H9 (cell line): ENCODE results near the gene NCOA6. TPM values are rescaled to one million over a fixed set of nuclear protein-coding genes. Genes with fewer than 3 reads are reported as not detected.

Source experiments
- DNase-seq: peaks from one replicate; pipeline ENCODE4 v3.0.0-alpha.2; 2017
- H2AFZ ChIP-seq: one replicate; pipeline ENCODE4 v1.6.1; 2013; ENCODE audit warnings: mild to moderate bottlenecking, low read length, control low read depth, moderate library complexity
- H2AK5ac ChIP-seq: 2 replicates; pipeline ENCODE4 v1.6.1; 2013; ENCODE audit warnings: low read length, control low read depth, mixed read lengths; ENCODE audit not compliant: insufficient read length
- H2BK120ac ChIP-seq: one replicate; pipeline ENCODE4 v1.6.1; 2013; ENCODE audit warnings: low read depth, mild to moderate bottlenecking, low read length, control low read depth, inconsistent platforms; ENCODE audit not compliant: poor library complexity, severe bottlenecking
- H2BK12ac ChIP-seq: 2 replicates; pipeline ENCODE4 v1.6.1; 2013; ENCODE audit warnings: low read length, control low read depth, mixed read lengths, low read depth; ENCODE audit not compliant: insufficient read length
- H2BK15ac ChIP-seq: 2 replicates; pipeline ENCODE4 v1.6.1; 2013; ENCODE audit warnings: low read depth, low read length, control low read depth
- H2BK20ac ChIP-seq: one replicate; pipeline ENCODE4 v1.6.1; 2013; ENCODE audit warnings: low read depth, mild to moderate bottlenecking, low read length, control low read depth, inconsistent platforms; ENCODE audit not compliant: poor library complexity, severe bottlenecking
- H2BK5ac ChIP-seq: 2 replicates; pipeline ENCODE4 v1.6.1; 2013; ENCODE audit warnings: low read length, control low read depth, mixed read lengths; ENCODE audit not compliant: insufficient read length
- H3K14ac ChIP-seq: 2 replicates; pipeline ENCODE4 v1.6.1; 2013; ENCODE audit warnings: low read length, control low read depth; ENCODE audit not compliant: insufficient read depth
- H3K18ac ChIP-seq: 2 replicates; pipeline ENCODE4 v1.6.1; 2013; ENCODE audit warnings: low read depth, mild to moderate bottlenecking, mixed read lengths, low read length, control low read depth; ENCODE audit not compliant: insufficient read length
- H3K23ac ChIP-seq: 2 replicates; pipeline ENCODE4 v1.6.1; 2013; ENCODE audit warnings: low read length, control low read depth, mixed read lengths, low read depth; ENCODE audit not compliant: insufficient read length
- H3K23me2 ChIP-seq: 2 replicates; pipeline ENCODE4 v1.6.1; 2013; ENCODE audit warnings: low read depth, mild to moderate bottlenecking, mixed read lengths, low read length, control low read depth; ENCODE audit not compliant: insufficient read length, poor library complexity, severe bottlenecking
- H3K27ac ChIP-seq: 2 replicates; pipeline ENCODE4 v1.5.1; 2013; ENCODE audit warnings: low read length, control low read depth, mixed read lengths, low read depth; ENCODE audit not compliant: insufficient read length
- H3K27me3 ChIP-seq: 2 replicates; pipeline ENCODE4 v1.6.1; 2013; ENCODE audit warnings: low read length, control low read depth, inconsistent platforms; ENCODE audit not compliant: insufficient read depth
- H3K4ac ChIP-seq: 2 replicates; pipeline ENCODE4 v1.6.1; 2013; ENCODE audit warnings: low read depth, mild to moderate bottlenecking, control low read depth, inconsistent platforms, low read length, moderate library complexity
- H3K4me1 ChIP-seq: 2 replicates; pipeline ENCODE4 v1.6.1; 2013; ENCODE audit warnings: low read length, control low read depth, inconsistent platforms; ENCODE audit not compliant: insufficient read depth
- H3K4me2 ChIP-seq: 2 replicates; pipeline ENCODE4 v1.6.1; 2013; ENCODE audit warnings: low read length, control low read depth, mixed read lengths; ENCODE audit not compliant: insufficient read length, insufficient read depth
- H3K56ac ChIP-seq: 2 replicates; pipeline ENCODE4 v1.6.1; 2013; ENCODE audit warnings: low read depth, mild to moderate bottlenecking, mixed read lengths, low read length, control low read depth; ENCODE audit not compliant: insufficient read length
- H3K79me1 ChIP-seq: 2 replicates; pipeline ENCODE4 v1.6.1; 2013; ENCODE audit warnings: low read depth, mild to moderate bottlenecking, moderate library complexity, low read length, control low read depth, inconsistent platforms; ENCODE audit not compliant: insufficient read depth, poor library complexity, severe bottlenecking
- H3K79me2 ChIP-seq: 2 replicates; pipeline ENCODE4 v1.6.1; 2013; ENCODE audit warnings: low read length, control low read depth, inconsistent platforms; ENCODE audit not compliant: insufficient read depth
- H3K9ac ChIP-seq: 2 replicates; pipeline ENCODE4 v1.6.1; 2013; ENCODE audit warnings: low read length, control low read depth, mixed read lengths; ENCODE audit not compliant: insufficient read length; ENCODE audit errors: extremely low read depth
- H3K9me3 ChIP-seq: one replicate; pipeline ENCODE4 v1.6.1; 2013; ENCODE audit warnings: low read depth, low read length, inconsistent platforms; ENCODE audit not compliant: control insufficient read depth
- H3T11ph ChIP-seq: one replicate; pipeline ENCODE4 v1.6.1; 2013; ENCODE audit warnings: mild to moderate bottlenecking, low read length, control low read depth, inconsistent platforms
- H4K20me1 ChIP-seq: one replicate; pipeline ENCODE4 v1.6.1; 2013; ENCODE audit not compliant: control insufficient read depth, insufficient read length, insufficient read depth
- H4K5ac ChIP-seq: 2 replicates; pipeline ENCODE4 v1.6.1; 2013; ENCODE audit warnings: low read depth, mild to moderate bottlenecking, mixed read lengths, low read length, control low read depth; ENCODE audit not compliant: insufficient read length
- H4K8ac ChIP-seq: replicated peaks from 2 replicates; pipeline ENCODE4 v1.6.1; 2013; ENCODE audit warnings: low read length, control low read depth, mixed read lengths, low read depth; ENCODE audit not compliant: insufficient read length
- H4K91ac ChIP-seq: 2 replicates; pipeline ENCODE4 v1.6.1; 2013; ENCODE audit warnings: low read depth, mild to moderate bottlenecking, moderate library complexity, mixed read lengths, low read length, control low read depth; ENCODE audit not compliant: insufficient read length
- H3K27ac Mint-ChIP-seq, 3 experiments: 2 replicates in 2 of 3; 3 replicates in 1 of 3; pipeline ENCODE4 v1.8.0; 2020 to 2021; ENCODE audit warnings: mixed read lengths in 3 of 3, mild to moderate bottlenecking in 1 of 3, moderate library complexity in 1 of 3
- H3K27me3 Mint-ChIP-seq: 2 replicates; pipeline ENCODE4 v1.8.0; 2021; ENCODE audit warnings: low read depth, mild to moderate bottlenecking, moderate library complexity, mixed read lengths
- H3K36me3 Mint-ChIP-seq, 3 experiments: 2 replicates in 2 of 3; 3 replicates in 1 of 3; pipeline ENCODE4 v1.8.0; 2020 to 2021; ENCODE audit warnings: low read depth in 3 of 3, mixed read lengths in 3 of 3; ENCODE audit not compliant: insufficient read depth in 1 of 3
- H3K4me1 Mint-ChIP-seq, 2 experiments: 2 replicates each; pipeline ENCODE4 v1.8.0; 2020; ENCODE audit warnings: mixed read lengths in 2 of 2
- H3K4me3 Mint-ChIP-seq, 2 experiments: 2 replicates in 1 of 2; 3 replicates in 1 of 2; pipeline ENCODE4 v1.8.0; 2020 to 2021; ENCODE audit warnings: mild to moderate bottlenecking in 2 of 2, mixed read lengths in 2 of 2, moderate library complexity in 1 of 2
- H3K9me3 Mint-ChIP-seq, 2 experiments: 2 replicates in 1 of 2; 3 replicates in 1 of 2; pipeline ENCODE4 v1.8.0; 2020; ENCODE audit warnings: mild to moderate bottlenecking in 2 of 2, mixed read lengths in 2 of 2, moderate library complexity in 1 of 2
- WGBS: extraction: QIAGEN DNeasy Blood & Tissue Kit; methylation state at CpG from one replicate; pipeline ENCODE4 v1.1.7; 2013; ENCODE audit warnings: missing lambda C conversion rate, low lambda C conversion rate, mixed read lengths; ENCODE audit not compliant: insufficient read length; ENCODE audit errors: extremely low coverage; 5-methylcytosine and 5-hydroxymethylcytosine counted together
- total RNA-seq: library from RNA; stranded (reverse); gene quantifications from 2 replicates; pipeline ENCODE4 v1.2.1, GENCODE V29; 2021
- TF ChIP-seq, protein P1 (sequence below): fragments of 200-600 bp; sonication (generic); conservative IDR thresholded peaks from 3 replicates; pipeline ENCODE4 v1.8.0; 2021; ENCODE audit warnings: antibody characterized with exemption, mild to moderate bottlenecking

NCOA6 gene
- total RNA-seq, 1 experiment from 2014 or later: 23.9 TPM

DNA sequence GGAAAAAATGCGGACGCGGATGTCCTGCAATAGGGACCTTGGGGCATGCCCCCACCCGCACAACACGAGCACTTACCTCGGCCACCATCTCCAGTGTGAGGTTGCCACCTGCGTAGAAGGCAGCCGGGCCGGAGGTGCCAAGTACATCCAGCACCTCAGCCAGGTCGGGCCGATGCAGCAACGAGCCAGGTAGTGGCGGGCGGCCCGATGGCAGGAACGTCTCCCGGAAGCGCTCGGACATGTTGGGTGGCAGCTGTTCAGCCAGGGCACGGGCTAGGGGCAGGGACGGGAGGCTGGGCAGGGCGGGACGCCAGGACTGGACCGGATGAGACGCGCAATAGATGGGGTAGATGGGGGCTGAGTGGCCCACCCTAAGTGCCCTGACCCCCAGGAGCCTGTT lies 33.9 kb upstream of the NCOA6 start:
- no peaks in the 10 kb centered on the region for H3K79me1 ChIP-seq
- H2BK12ac ChIP-seq: no peak overlapping the region
- no peak overlapping the region for H3K14ac ChIP-seq
- DNase-seq: no peak
- no peaks in the 10 kb centered on the region for H3K9me3 Mint-ChIP-seq
- H3T11ph ChIP-seq: no peak overlapping the region
- H3K23ac ChIP-seq: no peak overlapping the region
- no peak overlapping the region for H4K5ac ChIP-seq
- H3K27ac ChIP-seq: no peak overlapping the region
- no peaks in the 10 kb centered on the region for H3K27me3 Mint-ChIP-seq
- H4K8ac ChIP-seq: no peak overlapping the region
- no peak overlapping the region for H2AK5ac ChIP-seq
- H3K79me2 ChIP-seq: no peaks in the 10 kb centered on the region
- H2BK120ac ChIP-seq: no peak overlapping the region
- no peak overlapping the region for H3K4me2 ChIP-seq
- H3K27ac Mint-ChIP-seq: peak overlapping the region in 2 of 3 experiments; percentile 66 to 69; a peak in 2 of 7 replicates
- TF ChIP-seq, protein P1, sequence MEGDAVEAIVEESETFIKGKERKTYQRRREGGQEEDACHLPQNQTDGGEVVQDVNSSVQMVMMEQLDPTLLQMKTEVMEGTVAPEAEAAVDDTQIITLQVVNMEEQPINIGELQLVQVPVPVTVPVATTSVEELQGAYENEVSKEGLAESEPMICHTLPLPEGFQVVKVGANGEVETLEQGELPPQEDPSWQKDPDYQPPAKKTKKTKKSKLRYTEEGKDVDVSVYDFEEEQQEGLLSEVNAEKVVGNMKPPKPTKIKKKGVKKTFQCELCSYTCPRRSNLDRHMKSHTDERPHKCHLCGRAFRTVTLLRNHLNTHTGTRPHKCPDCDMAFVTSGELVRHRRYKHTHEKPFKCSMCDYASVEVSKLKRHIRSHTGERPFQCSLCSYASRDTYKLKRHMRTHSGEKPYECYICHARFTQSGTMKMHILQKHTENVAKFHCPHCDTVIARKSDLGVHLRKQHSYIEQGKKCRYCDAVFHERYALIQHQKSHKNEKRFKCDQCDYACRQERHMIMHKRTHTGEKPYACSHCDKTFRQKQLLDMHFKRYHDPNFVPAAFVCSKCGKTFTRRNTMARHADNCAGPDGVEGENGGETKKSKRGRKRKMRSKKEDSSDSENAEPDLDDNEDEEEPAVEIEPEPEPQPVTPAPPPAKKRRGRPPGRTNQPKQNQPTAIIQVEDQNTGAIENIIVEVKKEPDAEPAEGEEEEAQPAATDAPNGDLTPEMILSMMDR: no peak
- no peak overlapping the region for H2BK5ac ChIP-seq
- WGBS: no CpG with 5 or more reads among the region's 26 CpGs
- H3K4me1 Mint-ChIP-seq: peaks cover 8% of the 10 kb centered on the region in 2 experiments
- H4K91ac ChIP-seq: no peak overlapping the region
- no peak overlapping the region for H3K4ac ChIP-seq
- no peak overlapping the region for H3K9ac ChIP-seq
- H3K4me3 Mint-ChIP-seq: no peak overlapping the region
- peaks cover 15 to 64% (median 24%) of the 10 kb centered on the region in 3 experiments; a peak in 6 of 7 replicates for H3K36me3 Mint-ChIP-seq
- no peak overlapping the region for H3K18ac ChIP-seq
- no peaks in the 10 kb centered on the region for H3K9me3 ChIP-seq
- H4K20me1 ChIP-seq: no peaks in the 10 kb centered on the region
- H3K4me1 ChIP-seq: no peaks in the 10 kb centered on the region
- H3K23me2 ChIP-seq: no peaks in the 10 kb centered on the region
- no peak overlapping the region for H2BK20ac ChIP-seq
- H3K27me3 ChIP-seq: no peaks in the 10 kb centered on the region
- no peak overlapping the region for H2BK15ac ChIP-seq
- no peak overlapping the region for H2AFZ ChIP-seq
- no peak overlapping the region for H3K56ac ChIP-seq
